Caco-2 (cell line): Measurements from ENCODE around the gene CARD9. TPM values are rescaled to one million over a fixed set of nuclear protein-coding genes. Genes with fewer than 3 reads are reported as not detected.

Source experiments
- BruUV-seq: library from RNA; stranded (reverse); fragments of 400-500 nt; replicated peaks from 2 replicates; lab custom pipeline; 2021; lab: Mats Ljungman, UMichigan
- CTCF ChIA-PET: fragments of 300-600 bp; sonication (Branson Sonifier 250); formaldehyde crosslinking; loops from one replicate; lab custom pipeline; 2022; ENCODE audit warnings: antibody characterized with exemption; lab: Charles Lee
- POLR2A ChIA-PET: fragments of 300-600 bp; sonication (Branson Sonifier 250); formaldehyde crosslinking; loops from one replicate; lab custom pipeline; 2022; ENCODE audit warnings: antibody characterized with exemption; lab: Charles Lee
- DNase-seq, 2 experiments: peaks; one replicate each; pipeline versions ENCODE4 v3.0.0 to v3.0.0-alpha.2; 2020 to 2022
- H3K27me3 ChIP-seq: replicated peaks from 2 replicates; pipeline ENCODE4 v1.6.0; 2011; ENCODE audit warnings: low read length; ENCODE audit not compliant: control insufficient read depth, insufficient read depth
- H3K36me3 ChIP-seq: 2 replicates; pipeline ENCODE4 v1.5.1; 2011; ENCODE audit warnings: low read length; ENCODE audit not compliant: control insufficient read depth, insufficient read depth
- H3K4me1 ChIP-seq: fragments of 250-450 bp; sonication (Bioruptor Pico); 2 replicates; pipeline ENCODE4 v1.5.1; 2020; ENCODE audit warnings: mild to moderate bottlenecking
- H3K4me3 ChIP-seq: 2 replicates; pipeline ENCODE4 v1.5.1; 2011; ENCODE audit warnings: low read depth, mild to moderate bottlenecking, control low read depth, low read length
- H3K9me3 ChIP-seq: fragments of 250-450 bp; sonication (Bioruptor Pico); 2 replicates; pipeline ENCODE4 v1.5.1; 2020; ENCODE audit warnings: mild to moderate bottlenecking, moderate library complexity
- H3K27ac Mint-ChIP-seq: one replicate; pipeline ENCODE4 v1.8.0; 2022; ENCODE audit warnings: mixed read lengths; ENCODE audit not compliant: unreplicated experiment
- H3K27me3 Mint-ChIP-seq: one replicate; pipeline ENCODE4 v1.8.0; 2022; ENCODE audit warnings: mixed read lengths; ENCODE audit not compliant: insufficient read depth, unreplicated experiment
- H3K36me3 Mint-ChIP-seq: one replicate; pipeline ENCODE4 v1.8.0; 2022; ENCODE audit warnings: mild to moderate bottlenecking, mixed read lengths; ENCODE audit not compliant: insufficient read depth, unreplicated experiment
- H3K4me1 Mint-ChIP-seq: one replicate; pipeline ENCODE4 v1.8.0; 2022; ENCODE audit warnings: low read depth, mixed read lengths; ENCODE audit not compliant: unreplicated experiment
- H3K4me3 Mint-ChIP-seq: one replicate; pipeline ENCODE4 v1.8.0; 2022; ENCODE audit warnings: mild to moderate bottlenecking, moderate library complexity, mixed read lengths; ENCODE audit not compliant: unreplicated experiment
- H3K9me3 Mint-ChIP-seq: one replicate; pipeline ENCODE4 v1.8.0; 2022; ENCODE audit warnings: mixed read lengths; ENCODE audit not compliant: unreplicated experiment
- intact Hi-C: fragments of 100-400 bp; cut with micrococcal nuclease; formaldehyde crosslinking; loops from one replicate; pipeline ENCODE4 v1.10.0; 2022; ENCODE audit not compliant: unreplicated experiment
- total RNA-seq: library from RNA; stranded (reverse); gene quantifications from 2 replicates; pipeline ENCODE4 v1.2.3, GENCODE V29; 2022
- TF ChIP-seq, protein P1 (sequence below), 2 experiments: fragments of 200-600 bp in 1 of 2; IDR thresholded peaks; 1 replicate in 1 of 2; 2 replicates in 1 of 2; pipeline versions ENCODE4 v1.5.1 to v1.8.0; 2011 to 2022; ENCODE audit warnings: antibody characterized with exemption in 1 of 2, control low read depth in 1 of 2, inconsistent platforms in 1 of 2, low read depth in 1 of 2, low read length in 1 of 2, mild to moderate bottlenecking in 1 of 2, moderate library complexity in 1 of 2; ENCODE audit not compliant: insufficient read depth in 1 of 2, severe bottlenecking in 1 of 2, unreplicated experiment in 1 of 2

CARD9 gene
- total RNA-seq, 1 experiment from 2014 or later, result 1.7 TPM

GRCh38 chr9:136380381-136380780 is 6.9 kb upstream of the CARD9 start:
- Mint-ChIP-seq H3K36me3 (peaks cover 38% of the 10 kb centered on the region), H3K9me3 (no peaks in the 10 kb centered on the region), H3K27me3 (no peaks in the 10 kb centered on the region), H3K4me3 (no peak overlapping the region), H3K27ac (no peak overlapping the region), H3K4me1 (no peaks in the 10 kb centered on the region)
- intact Hi-C loops, result no loop called here
- DNase-seq, result no peak
- no TSS peak for BruUV-seq
- H3K4me1 ChIP-seq, result no peaks in the 10 kb centered on the region
- TF ChIP-seq, protein P1, sequence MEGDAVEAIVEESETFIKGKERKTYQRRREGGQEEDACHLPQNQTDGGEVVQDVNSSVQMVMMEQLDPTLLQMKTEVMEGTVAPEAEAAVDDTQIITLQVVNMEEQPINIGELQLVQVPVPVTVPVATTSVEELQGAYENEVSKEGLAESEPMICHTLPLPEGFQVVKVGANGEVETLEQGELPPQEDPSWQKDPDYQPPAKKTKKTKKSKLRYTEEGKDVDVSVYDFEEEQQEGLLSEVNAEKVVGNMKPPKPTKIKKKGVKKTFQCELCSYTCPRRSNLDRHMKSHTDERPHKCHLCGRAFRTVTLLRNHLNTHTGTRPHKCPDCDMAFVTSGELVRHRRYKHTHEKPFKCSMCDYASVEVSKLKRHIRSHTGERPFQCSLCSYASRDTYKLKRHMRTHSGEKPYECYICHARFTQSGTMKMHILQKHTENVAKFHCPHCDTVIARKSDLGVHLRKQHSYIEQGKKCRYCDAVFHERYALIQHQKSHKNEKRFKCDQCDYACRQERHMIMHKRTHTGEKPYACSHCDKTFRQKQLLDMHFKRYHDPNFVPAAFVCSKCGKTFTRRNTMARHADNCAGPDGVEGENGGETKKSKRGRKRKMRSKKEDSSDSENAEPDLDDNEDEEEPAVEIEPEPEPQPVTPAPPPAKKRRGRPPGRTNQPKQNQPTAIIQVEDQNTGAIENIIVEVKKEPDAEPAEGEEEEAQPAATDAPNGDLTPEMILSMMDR (IDR thresholded peaks at IDR 0.05; ENCODE audit: insufficient read depth in 1 of 2, low read depth in 1 of 2, low read length in 1 of 2, severe bottlenecking in 1 of 2, unreplicated experiment in 1 of 2), result no peak
- H3K9me3 ChIP-seq, result no peaks in the 10 kb centered on the region
- H3K4me3 ChIP-seq, result no peak overlapping the region
- ChIA-PET POLR2A (no interaction called here), CTCF (no interaction called here)
- H3K27me3 ChIP-seq, result no peaks in the 10 kb centered on the region
- peaks cover 1% of the 10 kb centered on the region; the same call in 1 of the 2 replicates for H3K36me3 ChIP-seq

- Histone ChIP-seq H3K9me3 (no peaks in the 10 kb centered on the region), H3K4me1 (no peaks in the 10 kb centered on the region), H3K27me3 (no peaks in the 10 kb centered on the region), H3K36me3 (peaks cover 1% of the 10 kb centered on the region; the same call in 1 of the 2 replicates), H3K4me3 (no peak overlapping the region)
- POLR2A ChIA-PET, result no interaction called here
- TF ChIP-seq, protein P1 (IDR thresholded peaks at IDR 0.05; ENCODE audit: insufficient read depth in 1 of 2, low read depth in 1 of 2, low read length in 1 of 2, severe bottlenecking in 1 of 2, unreplicated experiment in 1 of 2), result no peak
- Mint-ChIP-seq H3K36me3 (peaks cover 35% of the 10 kb centered on the region), H3K9me3 (no peaks in the 10 kb centered on the region), H3K27ac (no peak overlapping the region), H3K27me3 (no peaks in the 10 kb centered on the region), H3K4me1 (no peaks in the 10 kb centered on the region), H3K4me3 (no peak overlapping the region)
- no peak for DNase-seq
- CTCF ChIA-PET, result interaction anchor here (0.6 kb wide), 1 partner anchor 21 kb away, joined by 4 read pairs; no protein-coding TSS in a partner anchor
- BruUV-seq, result no TSS peak
- intact Hi-C loops, result no loop called here
Measured at GRCh38 chr9:136379891-136380290, 6.4 kb upstream of the CARD9 start.

- intact Hi-C loops, result no loop called here
- ChIA-PET CTCF (interaction anchor here (0.6 kb wide), 1 partner anchor 21 kb away, joined by 4 read pairs; no protein-coding TSS in a partner anchor), POLR2A (no interaction called here)
- H3K36me3 ChIP-seq, result peaks cover 1% of the 10 kb centered on the region; the same call in 1 of the 2 replicates
- Mint-ChIP-seq H3K27me3 (no peaks in the 10 kb centered on the region), H3K27ac (no peak overlapping the region), H3K4me3 (no peak overlapping the region), H3K9me3 (no peaks in the 10 kb centered on the region), H3K4me1 (no peaks in the 10 kb centered on the region), H3K36me3 (peaks cover 30% of the 10 kb centered on the region)
- no peak overlapping the region for H3K4me3 ChIP-seq
- H3K27me3 ChIP-seq, result no peaks in the 10 kb centered on the region
- no peaks in the 10 kb centered on the region for H3K4me1 ChIP-seq
- no TSS peak for BruUV-seq
- no peak for DNase-seq
- H3K9me3 ChIP-seq, result no peaks in the 10 kb centered on the region
- TF ChIP-seq, protein P1 (IDR thresholded peaks at IDR 0.05; ENCODE audit: insufficient read depth in 1 of 2, low read depth in 1 of 2, low read length in 1 of 2, severe bottlenecking in 1 of 2, unreplicated experiment in 1 of 2), result no peak
Measured at GRCh38 chr9:136379401-136379800, 5.9 kb upstream of the CARD9 start.
